GM12878 (cell line): ENCODE data around the gene NUAK2. TPM values are rescaled to one million over a fixed set of nuclear protein-coding genes. Genes with fewer than 3 reads are reported as not detected.

Experiments used
- CEBPB ChIP-seq, 2 experiments: fragments of 150-350 bp in 1 of 2; IDR thresholded peaks; 2 replicates each; pipeline ENCODE4 v1.6.1; 2012 to 2014; ENCODE audit warnings: low read depth in 2 of 2, low read length in 2 of 2, borderline replicate concordance in 1 of 2, inconsistent platforms in 1 of 2
- DPF2 ChIP-seq: fragments of 450-650 bp; IDR thresholded peaks from 2 replicates; pipeline ENCODE4 v1.6.1; 2017; ENCODE audit warnings: mild to moderate bottlenecking
- GABPA ChIP-seq: IDR thresholded peaks from 2 replicates; pipeline ENCODE4 v1.6.1; 2014; ENCODE audit warnings: antibody characterized with exemption, low read depth, mild to moderate bottlenecking, inconsistent platforms
- HDGF ChIP-seq: fragments of 450-650 bp; IDR thresholded peaks from 2 replicates; pipeline ENCODE4 v1.6.1; 2016; ENCODE audit warnings: antibody characterized with exemption
- IKZF1 ChIP-seq: fragments of 450-650 bp; conservative IDR thresholded peaks from 2 replicates; pipeline ENCODE4 v1.6.1; 2017; ENCODE audit warnings: antibody characterized with exemption, mild to moderate bottlenecking
- IKZF2 ChIP-seq, 2 experiments: fragments of 450-650 bp; IDR thresholded peaks; 2 replicates each; pipeline ENCODE4 v1.6.1; 2017; ENCODE audit warnings: mild to moderate bottlenecking in 2 of 2, moderate library complexity in 2 of 2
- MEF2B ChIP-seq: fragments of 450-650 bp; IDR thresholded peaks from 2 replicates; pipeline ENCODE4 v1.6.1; 2018; ENCODE audit warnings: mild to moderate bottlenecking, moderate library complexity; ENCODE audit not compliant: partially characterized antibody, poor library complexity, severe bottlenecking
- MTA2 ChIP-seq: fragments of 450-650 bp; IDR thresholded peaks from 2 replicates; pipeline ENCODE4 v1.6.1; 2016; ENCODE audit warnings: low read depth, mild to moderate bottlenecking, moderate library complexity
- NR2F1 ChIP-seq: fragments of 450-650 bp; conservative IDR thresholded peaks from 2 replicates; pipeline ENCODE4 v1.6.1; 2017; ENCODE audit warnings: mild to moderate bottlenecking
- PKNOX1 ChIP-seq: fragments of 450-650 bp; IDR thresholded peaks from 2 replicates; pipeline ENCODE4 v1.6.1; 2016; ENCODE audit warnings: mild to moderate bottlenecking
- PML ChIP-seq: IDR thresholded peaks from 2 replicates; pipeline ENCODE4 v1.6.1; 2012; ENCODE audit warnings: low read length, inconsistent platforms
- SRF ChIP-seq, 2 experiments: IDR thresholded peaks; 2 replicates each; pipeline ENCODE4 v1.6.1; 2011; ENCODE audit warnings: low read depth in 2 of 2, low read length in 2 of 2, mild to moderate bottlenecking in 1 of 2, moderate library complexity in 1 of 2
- ZBTB40 ChIP-seq: fragments of 450-650 bp; IDR thresholded peaks from 2 replicates; pipeline ENCODE4 v1.6.1; 2016; ENCODE audit warnings: mild to moderate bottlenecking, moderate library complexity, borderline replicate concordance
- ZZZ3 ChIP-seq: IDR thresholded peaks from 2 replicates; pipeline ENCODE4 v1.6.1; 2011; ENCODE audit warnings: low read depth; ENCODE audit not compliant: control insufficient read depth, insufficient read length
- polyA plus RNA-seq, 11 experiments: library from polyadenylated mRNA; depleted of rRNA in 4 of 11; unstranded in 6 of 11; stranded (reverse) in 5 of 11; fragments of >200 nt; fragmentation: Nextera tagmentation in 4 of 11; fragmentation: Illumina TruSeq in 1 of 11; extraction: Ambion mirVana in 4 of 11; extraction: Trizol in 1 of 11; gene quantifications; 1 replicate in 1 of 11; 2 replicates in 10 of 11; pipeline versions ENCODE4 v1.2.1 to v1.2.3, GENCODE V29; 2011 to 2016; ENCODE audit warnings: inconsistent platforms in 2 of 11, missing spikeins in 2 of 11, low read depth in 1 of 11
- total RNA-seq, 4 experiments: library from RNA; depleted of rRNA in 3 of 4; stranded (reverse); fragments of >200 nt in 3 of 4; fragmentation: Illumina TruSeq in 1 of 4; extraction: Trizol in 1 of 4; gene quantifications; 2 replicates each; pipeline versions ENCODE4 v1.2.1 to v1.2.3, GENCODE V29; 2013 to 2021
- TF ChIP-seq, protein P1 (sequence below): fragments of 450-650 bp; IDR thresholded peaks from 2 replicates; pipeline ENCODE4 v1.6.1; 2016; ENCODE audit warnings: mild to moderate bottlenecking
- TF ChIP-seq, protein P2 (sequence below): fragments of 450-650 bp; IDR thresholded peaks from 2 replicates; pipeline ENCODE4 v1.6.1; 2017; ENCODE audit warnings: mild to moderate bottlenecking, low read depth, inconsistent platforms; ENCODE audit not compliant: poor library complexity, severe bottlenecking
- TF ChIP-seq, protein P3 (sequence below): fragments of 450-650 bp; IDR thresholded peaks from 2 replicates; pipeline ENCODE4 v1.6.1; 2014; ENCODE audit warnings: mild to moderate bottlenecking
- TF ChIP-seq, protein P4 (sequence below): fragments of 450-650 bp; IDR thresholded peaks from 2 replicates; pipeline ENCODE4 v1.6.1; 2017; ENCODE audit warnings: low read depth, mild to moderate bottlenecking, moderate library complexity

The NUAK2 gene
- total and polyA plus RNA-seq, 10 of the 15 experiments (the other 5 are each of a cell fraction or from before 2014, with no cell fraction given), result 0.27 to 3.0 (median 1.2) TPM

DNA sequence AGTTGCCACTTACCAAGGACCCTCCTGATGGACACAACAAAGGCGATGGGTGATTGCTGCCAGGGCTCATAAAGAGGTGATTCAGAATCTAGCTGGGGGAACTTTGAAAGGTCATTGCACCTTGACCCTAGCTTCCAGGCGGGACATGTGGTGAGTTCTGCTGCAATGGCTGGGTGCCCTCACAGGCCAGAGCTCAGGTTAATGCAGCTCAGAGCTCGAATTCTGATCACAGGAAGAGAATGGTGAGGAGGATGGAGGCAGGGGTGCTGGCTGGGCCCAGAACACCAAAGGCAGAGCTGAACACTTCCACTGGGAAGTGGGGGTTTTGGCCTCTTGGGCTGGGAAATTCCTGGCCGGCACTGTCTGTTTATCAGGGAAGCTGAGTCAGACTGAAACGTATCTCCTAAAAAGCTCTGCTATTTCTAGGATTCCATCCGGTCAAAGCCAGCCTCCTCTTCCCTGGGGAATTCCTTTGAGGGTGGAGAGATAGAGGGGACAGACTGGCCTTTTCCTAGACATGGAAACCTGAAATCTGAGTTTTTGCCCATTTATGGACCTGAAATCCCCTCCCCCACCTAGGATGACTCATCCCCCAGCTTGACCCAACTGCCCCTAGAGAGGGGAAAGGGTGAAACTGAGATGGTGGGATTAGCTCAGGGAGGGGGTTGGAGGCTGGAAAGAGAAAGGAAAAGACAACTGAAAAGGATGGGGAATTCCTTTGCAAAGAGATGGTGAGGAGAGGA is 27.2 kb downstream of the NUAK2 start (continued):
- TF ChIP-seq, protein P1, sequence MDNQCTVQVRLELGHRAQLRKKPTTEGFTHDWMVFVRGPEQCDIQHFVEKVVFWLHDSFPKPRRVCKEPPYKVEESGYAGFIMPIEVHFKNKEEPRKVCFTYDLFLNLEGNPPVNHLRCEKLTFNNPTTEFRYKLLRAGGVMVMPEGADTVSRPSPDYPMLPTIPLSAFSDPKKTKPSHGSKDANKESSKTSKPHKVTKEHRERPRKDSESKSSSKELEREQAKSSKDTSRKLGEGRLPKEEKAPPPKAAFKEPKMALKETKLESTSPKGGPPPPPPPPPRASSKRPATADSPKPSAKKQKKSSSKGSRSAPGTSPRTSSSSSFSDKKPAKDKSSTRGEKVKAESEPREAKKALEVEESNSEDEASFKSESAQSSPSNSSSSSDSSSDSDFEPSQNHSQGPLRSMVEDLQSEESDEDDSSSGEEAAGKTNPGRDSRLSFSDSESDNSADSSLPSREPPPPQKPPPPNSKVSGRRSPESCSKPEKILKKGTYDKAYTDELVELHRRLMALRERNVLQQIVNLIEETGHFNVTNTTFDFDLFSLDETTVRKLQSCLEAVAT, result no peak
- TF ChIP-seq IKZF1, result peak; percentile 91
- peak; percentile 63 for TF ChIP-seq MEF2B
- TF ChIP-seq NR2F1, result peak; percentile 89
- TF ChIP-seq PML, result no peak
- TF ChIP-seq MTA2, result no peak
- TF ChIP-seq ZBTB40, result no peak
- TF ChIP-seq IKZF2 (IDR thresholded peaks at IDR 0.05), result peak; percentile 87 to 89
- TF ChIP-seq PKNOX1, result no peak
- TF ChIP-seq ZZZ3, result no peak
- TF ChIP-seq, protein P2, sequence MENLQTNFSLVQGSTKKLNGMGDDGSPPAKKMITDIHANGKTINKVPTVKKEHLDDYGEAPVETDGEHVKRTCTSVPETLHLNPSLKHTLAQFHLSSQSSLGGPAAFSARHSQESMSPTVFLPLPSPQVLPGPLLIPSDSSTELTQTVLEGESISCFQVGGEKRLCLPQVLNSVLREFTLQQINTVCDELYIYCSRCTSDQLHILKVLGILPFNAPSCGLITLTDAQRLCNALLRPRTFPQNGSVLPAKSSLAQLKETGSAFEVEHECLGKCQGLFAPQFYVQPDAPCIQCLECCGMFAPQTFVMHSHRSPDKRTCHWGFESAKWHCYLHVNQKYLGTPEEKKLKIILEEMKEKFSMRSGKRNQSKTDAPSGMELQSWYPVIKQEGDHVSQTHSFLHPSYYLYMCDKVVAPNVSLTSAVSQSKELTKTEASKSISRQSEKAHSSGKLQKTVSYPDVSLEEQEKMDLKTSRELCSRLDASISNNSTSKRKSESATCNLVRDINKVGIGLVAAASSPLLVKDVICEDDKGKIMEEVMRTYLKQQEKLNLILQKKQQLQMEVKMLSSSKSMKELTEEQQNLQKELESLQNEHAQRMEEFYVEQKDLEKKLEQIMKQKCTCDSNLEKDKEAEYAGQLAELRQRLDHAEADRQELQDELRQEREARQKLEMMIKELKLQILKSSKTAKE, result peak; percentile 25
- TF ChIP-seq, protein P3, sequence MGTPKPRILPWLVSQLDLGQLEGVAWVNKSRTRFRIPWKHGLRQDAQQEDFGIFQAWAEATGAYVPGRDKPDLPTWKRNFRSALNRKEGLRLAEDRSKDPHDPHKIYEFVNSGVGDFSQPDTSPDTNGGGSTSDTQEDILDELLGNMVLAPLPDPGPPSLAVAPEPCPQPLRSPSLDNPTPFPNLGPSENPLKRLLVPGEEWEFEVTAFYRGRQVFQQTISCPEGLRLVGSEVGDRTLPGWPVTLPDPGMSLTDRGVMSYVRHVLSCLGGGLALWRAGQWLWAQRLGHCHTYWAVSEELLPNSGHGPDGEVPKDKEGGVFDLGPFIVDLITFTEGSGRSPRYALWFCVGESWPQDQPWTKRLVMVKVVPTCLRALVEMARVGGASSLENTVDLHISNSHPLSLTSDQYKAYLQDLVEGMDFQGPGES, result no peak
- TF ChIP-seq SRF (IDR thresholded peaks at IDR 0.05; ENCODE audit: low read depth in 2 of 2, low read length in 2 of 2), result peak in 1 of 2 experiments; percentile 82; a peak in 2 of 4 replicates
- TF ChIP-seq CEBPB (IDR thresholded peaks at IDR 0.05; ENCODE audit: borderline replicate concordance in 1 of 2, low read depth in 2 of 2, low read length in 2 of 2), result no peak
- TF ChIP-seq, protein P4, sequence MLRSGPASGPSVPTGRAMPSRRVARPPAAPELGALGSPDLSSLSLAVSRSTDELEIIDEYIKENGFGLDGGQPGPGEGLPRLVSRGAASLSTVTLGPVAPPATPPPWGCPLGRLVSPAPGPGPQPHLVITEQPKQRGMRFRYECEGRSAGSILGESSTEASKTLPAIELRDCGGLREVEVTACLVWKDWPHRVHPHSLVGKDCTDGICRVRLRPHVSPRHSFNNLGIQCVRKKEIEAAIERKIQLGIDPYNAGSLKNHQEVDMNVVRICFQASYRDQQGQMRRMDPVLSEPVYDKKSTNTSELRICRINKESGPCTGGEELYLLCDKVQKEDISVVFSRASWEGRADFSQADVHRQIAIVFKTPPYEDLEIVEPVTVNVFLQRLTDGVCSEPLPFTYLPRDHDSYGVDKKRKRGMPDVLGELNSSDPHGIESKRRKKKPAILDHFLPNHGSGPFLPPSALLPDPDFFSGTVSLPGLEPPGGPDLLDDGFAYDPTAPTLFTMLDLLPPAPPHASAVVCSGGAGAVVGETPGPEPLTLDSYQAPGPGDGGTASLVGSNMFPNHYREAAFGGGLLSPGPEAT, result 0 out of 2 replicates have a peak, but pooled peaks have one; percentile 70
- TF ChIP-seq HDGF, result no peak
- peak; percentile 56; the same call in 1 of the 2 replicates for TF ChIP-seq DPF2
- no peak for TF ChIP-seq GABPA
